Karpas-422 (cell line): Measurements from ENCODE around the gene ICAM5. TPM values are rescaled to one million over a fixed set of nuclear protein-coding genes. Genes with fewer than 3 reads are reported as not detected.
"Not testable (repeated sequence)": the region's sequence is repeated elsewhere in the genome, so short reads cannot be mapped to it uniquely, and the experiment has no call there.

Experiments
- DNase-seq: peaks from one replicate; pipeline ENCODE4 v3.0.0-alpha.2; 2015
- H2AFZ ChIP-seq: fragments of 200-600 bp; sonication (generic); 2 replicates; pipeline ENCODE4 v1.6.1; 2014; ENCODE audit warnings: antibody characterized with exemption, low read length, mixed read lengths
- H3K27ac ChIP-seq: fragments of 200-600 bp; sonication (generic); 2 replicates; pipeline ENCODE4 v1.5.1; 2014; ENCODE audit warnings: mild to moderate bottlenecking, low read length, moderate library complexity
- H3K27me3 ChIP-seq: fragments of 200-600 bp; sonication (generic); 2 replicates; pipeline ENCODE4 v1.6.1; 2014; ENCODE audit warnings: low read length, mixed read lengths
- H3K36me3 ChIP-seq: fragments of 200-600 bp; sonication (generic); 2 replicates; pipeline ENCODE4 v1.6.1; 2014; ENCODE audit warnings: low read length, mixed read lengths; ENCODE audit not compliant: insufficient read depth
- H3K4me1 ChIP-seq: fragments of 200-600 bp; sonication (generic); 2 replicates; pipeline ENCODE4 v1.6.1; 2014; ENCODE audit warnings: mild to moderate bottlenecking, low read length, mixed read lengths
- H3K4me2 ChIP-seq: fragments of 200-600 bp; sonication (generic); 2 replicates; pipeline ENCODE4 v1.6.1; 2014; ENCODE audit warnings: low read length, low read depth, mild to moderate bottlenecking; ENCODE audit not compliant: poor library complexity, severe bottlenecking
- H3K4me3 ChIP-seq: fragments of 200-600 bp; sonication (generic); 2 replicates; pipeline ENCODE4 v1.5.1; 2014; ENCODE audit warnings: mild to moderate bottlenecking, antibody characterized with exemption, low read length, mixed read lengths
- H3K79me2 ChIP-seq: fragments of 200-600 bp; sonication (generic); 2 replicates; pipeline ENCODE4 v1.6.1; 2014; ENCODE audit warnings: mild to moderate bottlenecking, low read length, mixed read lengths
- H3K9ac ChIP-seq: fragments of 200-600 bp; sonication (generic); 2 replicates; pipeline ENCODE4 v1.6.0; 2014; ENCODE audit warnings: low read length
- H3K9me2 ChIP-seq: fragments of 200-600 bp; sonication (generic), shearing (Covaris generic); replicated peaks from 2 replicates; pipeline ENCODE4 v1.6.0; 2014; ENCODE audit warnings: mild to moderate bottlenecking, low read length, moderate library complexity; ENCODE audit not compliant: insufficient read depth
- H3K9me3 ChIP-seq: fragments of 300-700, 200-600 bp; sonication (generic); 2 replicates; pipeline ENCODE4 v1.6.1; 2014; ENCODE audit warnings: low read length, mixed read lengths
- H4K20me1 ChIP-seq: fragments of 200-600 bp; sonication (generic); 2 replicates; pipeline ENCODE4 v1.6.1; 2014; ENCODE audit warnings: mild to moderate bottlenecking, antibody characterized with exemption, low read length, low read depth; ENCODE audit not compliant: insufficient read depth
- total RNA-seq: library from RNA; depleted of rRNA; stranded (reverse); fragments of >200 nt; shearing (Covaris generic); gene quantifications from 2 replicates; pipeline ENCODE4 v1.2.3, GENCODE V29; 2014; ENCODE audit warnings: low replicate concordance

Gene ICAM5
- total RNA-seq, 1 experiment from 2014 or later: 4.5 TPM

- no peak overlapping the region for H3K27ac ChIP-seq
- no peaks in the 10 kb centered on the region for H3K36me3 ChIP-seq
- no peaks in the 10 kb centered on the region for H3K79me2 ChIP-seq
- H3K9me2 ChIP-seq: no peaks in the 10 kb centered on the region
- no peaks in the 10 kb centered on the region for H3K4me1 ChIP-seq
- no peak for DNase-seq
- H3K27me3 ChIP-seq: no peaks in the 10 kb centered on the region
- no peak overlapping the region for H3K4me3 ChIP-seq
- H2AFZ ChIP-seq: no peak overlapping the region
- H3K9ac ChIP-seq: no peak overlapping the region
- H3K9me3 ChIP-seq: no peaks in the 10 kb centered on the region
- no peak overlapping the region for H3K4me2 ChIP-seq
- no peaks in the 10 kb centered on the region for H4K20me1 ChIP-seq
These were observed 11.8 kb upstream of the ICAM5 start for GRCh38 chr19:10277795-10278589.

GRCh38 chr19:10278935-10279334 is 10.8 kb upstream of the ICAM5 start:
- no peaks in the 10 kb centered on the region for H3K36me3 ChIP-seq
- no peak overlapping the region for H2AFZ ChIP-seq
- no peaks in the 10 kb centered on the region for H3K79me2 ChIP-seq
- H4K20me1 ChIP-seq: no peaks in the 10 kb centered on the region
- no peaks in the 10 kb centered on the region for H3K9me2 ChIP-seq
- no peaks in the 10 kb centered on the region for H3K9me3 ChIP-seq
- DNase-seq: no peak
- H3K4me3 ChIP-seq: no peak overlapping the region
- H3K4me1 ChIP-seq: no peaks in the 10 kb centered on the region
- H3K27me3 ChIP-seq: no peaks in the 10 kb centered on the region
- H3K27ac ChIP-seq: no peak overlapping the region
- no peak overlapping the region for H3K9ac ChIP-seq
- H3K4me2 ChIP-seq: no peak overlapping the region

GRCh38 chr19:10279737-10280442 is 9.9 kb upstream of the ICAM5 start:
- Histone ChIP-seq H3K9me2 (no peaks in the 10 kb centered on the region), H3K9me3 (no peaks in the 10 kb centered on the region), H3K4me2 (no peak overlapping the region), H3K9ac (no peak overlapping the region), H3K4me1 (no peaks in the 10 kb centered on the region), H3K36me3 (no peaks in the 10 kb centered on the region), H2AFZ (no peak overlapping the region), H3K27me3 (no peaks in the 10 kb centered on the region), H3K27ac (no peak overlapping the region), H3K79me2 (no peaks in the 10 kb centered on the region), H4K20me1 (no peaks in the 10 kb centered on the region), H3K4me3 (no peak overlapping the region)
- no peak for DNase-seq

GRCh38 chr19:10282043-10282442 is 7.7 kb upstream of the ICAM5 start:
- not testable (repeated sequence) for H3K79me2 ChIP-seq, DNase-seq, H3K9ac ChIP-seq, H3K4me2 ChIP-seq, H3K36me3 ChIP-seq, H3K27me3 ChIP-seq, H3K4me1 ChIP-seq, H3K4me3 ChIP-seq, H3K9me2 ChIP-seq, H4K20me1 ChIP-seq, H2AFZ ChIP-seq, H3K9me3 ChIP-seq, H3K27ac ChIP-seq

- Histone ChIP-seq H3K36me3 (no peaks in the 10 kb centered on the region), H2AFZ (no peak overlapping the region), H3K9ac (no peak overlapping the region), H3K79me2 (no peaks in the 10 kb centered on the region), H3K27me3 (no peaks in the 10 kb centered on the region), H3K4me2 (no peak overlapping the region), H3K9me2 (no peaks in the 10 kb centered on the region), H4K20me1 (no peaks in the 10 kb centered on the region), H3K9me3 (no peaks in the 10 kb centered on the region), H3K4me3 (no peak overlapping the region), H3K27ac (no peak overlapping the region), H3K4me1 (peaks cover 8% of the 10 kb centered on the region)
- no peak for DNase-seq
These were observed 6.3 kb upstream of the ICAM5 start for GRCh38 chr19:10283301-10284064.

GRCh38 chr19:10284065-10284959 is 5.4 kb upstream of the ICAM5 start:
- H2AFZ ChIP-seq: no peak overlapping the region

GRCh38 chr19:10284960-10285278 is 4.8 kb upstream of the ICAM5 start:
- Histone ChIP-seq H3K36me3 (no peaks in the 10 kb centered on the region), H4K20me1 (no peaks in the 10 kb centered on the region), H3K9me2 (no peaks in the 10 kb centered on the region), H2AFZ (no peak overlapping the region), H3K9me3 (no peaks in the 10 kb centered on the region), H3K27ac (no peak overlapping the region), H3K4me2 (no peak overlapping the region), H3K9ac (no peak overlapping the region), H3K4me1 (peaks cover 22% of the 10 kb centered on the region), H3K4me3 (no peak overlapping the region), H3K27me3 (no peaks in the 10 kb centered on the region), H3K79me2 (no peaks in the 10 kb centered on the region)
- no peak for DNase-seq

More at GRCh38 chr19:10284065-10284959, 5.4 kb upstream of the ICAM5 start:
- Histone ChIP-seq H3K36me3 (no peaks in the 10 kb centered on the region), H3K79me2 (no peaks in the 10 kb centered on the region), H3K27me3 (no peaks in the 10 kb centered on the region), H3K9me3 (no peaks in the 10 kb centered on the region), H3K4me1 (peaks cover 17% of the 10 kb centered on the region), H3K27ac (no peak overlapping the region), H3K9me2 (no peaks in the 10 kb centered on the region), H3K9ac (no peak overlapping the region), H3K4me2 (no peak overlapping the region), H4K20me1 (no peaks in the 10 kb centered on the region), H3K4me3 (no peak overlapping the region)
- no peak for DNase-seq
